HepG2 (cell line): ENCODE measurements around the gene ST8SIA2. TPM values are rescaled to one million over a fixed set of nuclear protein-coding genes. Genes with fewer than 3 reads are reported as not detected.
"Not testable (repeated sequence)": the region's sequence is repeated elsewhere in the genome, so short reads cannot be mapped to it uniquely, and the experiment has no call there.

Source experiments
- ATAC-seq: fragments of 200-7000 bp; cut with Tn5 transposase; 3 replicates; pipeline ENCODE4 v1.9.1; 2020; ENCODE audit warnings: mild to moderate bottlenecking, moderate library complexity
- BruUV-seq: library from RNA; stranded (reverse); fragments of 400-500 nt; replicated peaks from 2 replicates; lab custom pipeline; 2021; lab: Mats Ljungman, UMichigan
- CTCF ChIA-PET: fragments of 300-600 bp; formaldehyde crosslinking; extraction: SDS; loops from one replicate; lab custom pipeline; 2021; ENCODE audit warnings: low total read pairs, inconsistent platforms, low intra/inter-chr PET ratio; lab: Yijun Ruan, JAX
- POLR2A ChIA-PET: fragments of 350-600 bp; sonication (Branson Sonifier 250); formaldehyde crosslinking; loops from one replicate; lab custom pipeline; 2020; ENCODE audit warnings: antibody characterized with exemption, inconsistent platforms; lab: Yijun Ruan, JAX
- DNase-seq: peaks from one replicate; pipeline ENCODE4 v3.0.0-alpha.2; 2015; ENCODE audit warnings: low spot score
- FAIRE-seq: peaks from 3 replicates; lab custom pipeline; 2011; peaks lifted over from hg19 to GRCh38; lab: Jason Lieb, UNC
- H2AFZ ChIP-seq: one replicate; pipeline ENCODE4 v1.6.1; 2011; ENCODE audit warnings: low read length, inconsistent platforms
- H3K27ac ChIP-seq: fragments of 300-600 bp; 3 replicates; pipeline ENCODE4 v1.8.0; 2011; ENCODE audit warnings: mixed run types, mild to moderate bottlenecking, mixed read lengths, low read length, inconsistent platforms; ENCODE audit not compliant: insufficient read depth; ENCODE audit errors: extremely low read length
- H3K27me3 ChIP-seq, 2 experiments: fragments of 200-600 bp in 1 of 2; 2 replicates in 1 of 2; 3 replicates in 1 of 2; pipeline versions ENCODE4 v1.6.0 to v1.8.0; 2011; ENCODE audit warnings: low read length in 2 of 2, mild to moderate bottlenecking in 2 of 2, moderate library complexity in 2 of 2, inconsistent platforms in 1 of 2; ENCODE audit not compliant: insufficient read depth in 2 of 2, control insufficient read depth in 1 of 2
- H3K36me3 ChIP-seq, 2 experiments: fragments of 200-600 bp in 1 of 2; replicated peaks in 1 of 2; 2 replicates in 1 of 2; 3 replicates in 1 of 2; pipeline versions ENCODE4 v1.5.1 to v1.8.0; 2011; ENCODE audit warnings: low read length in 2 of 2, inconsistent platforms in 1 of 2; ENCODE audit not compliant: insufficient read depth in 2 of 2, control insufficient read depth in 1 of 2
- H3K4me1 ChIP-seq: 2 replicates; pipeline ENCODE4 v1.5.1; 2012; ENCODE audit warnings: low read length, inconsistent platforms; ENCODE audit not compliant: insufficient read depth
- H3K4me2 ChIP-seq: 2 replicates; pipeline ENCODE4 v1.6.0; 2011; ENCODE audit warnings: low read depth, low read length, inconsistent platforms
- H3K4me3 ChIP-seq, 3 experiments: fragments of 200-600 bp in 1 of 3; sonication (generic), shearing (Covaris generic) in 1 of 3; replicated peaks in 1 of 3; 2 replicates each; pipeline ENCODE4 v1.5.1; 2011 to 2016; ENCODE audit warnings: low read length in 3 of 3, inconsistent platforms in 2 of 3, low read depth in 2 of 3, mild to moderate bottlenecking in 2 of 3, control low read depth in 1 of 3, mixed read lengths in 1 of 3; ENCODE audit not compliant: insufficient read depth in 1 of 3
- H3K79me2 ChIP-seq: one replicate; pipeline ENCODE4 v1.6.1; 2011; ENCODE audit warnings: low read length, inconsistent platforms; ENCODE audit not compliant: insufficient read depth
- H3K9ac ChIP-seq: 2 replicates; pipeline ENCODE4 v1.6.0; 2011; ENCODE audit warnings: mild to moderate bottlenecking, low read depth, low read length, inconsistent platforms; ENCODE audit not compliant: insufficient read depth
- H3K9me3 ChIP-seq: 2 replicates; pipeline ENCODE4 v1.5.1; 2012; ENCODE audit warnings: mild to moderate bottlenecking, low read length
- H4K20me1 ChIP-seq: 2 replicates; pipeline ENCODE4 v1.6.0; 2011; ENCODE audit warnings: inconsistent platforms, mild to moderate bottlenecking, low read length, moderate library complexity; ENCODE audit not compliant: insufficient read depth
- HDAC1 ChIP-seq: sonication (generic); formaldehyde crosslinking; IDR thresholded peaks from 2 replicates; pipeline ENCODE4 v1.5.1; 2020; ENCODE audit warnings: mild to moderate bottlenecking, missing genetic modification reagents
- MIER3 ChIP-seq: IDR thresholded peaks from 2 replicates; pipeline ENCODE4 v1.6.1; 2016; ENCODE audit warnings: missing compliant biosample characterization, borderline replicate concordance
- SRSF4 ChIP-seq: fragments of 200-400 bp; formaldehyde crosslinking; IDR thresholded peaks from one replicate; pipeline ENCODE4 v1.6.1; 2018; ENCODE audit warnings: mild to moderate bottlenecking, low read depth, low read length, moderate library complexity; ENCODE audit not compliant: poor library complexity, severe bottlenecking
- ZFY ChIP-seq: sonication (generic); formaldehyde crosslinking; IDR thresholded peaks from 2 replicates; pipeline ENCODE4 v1.4.0; 2020; ENCODE audit warnings: missing genetic modification reagents
- ZSCAN25 ChIP-seq: sonication (generic); formaldehyde crosslinking; IDR thresholded peaks from 2 replicates; pipeline ENCODE4 v1.8.0; 2022; ENCODE audit warnings: mild to moderate bottlenecking, missing genetic modification reagents
- whole genome bisulfite sequencing: methylation state at CpG from one replicate; pipeline ENCODE4 v1.1.6; 2017; ENCODE audit warnings: low lambda C conversion rate; 5-methylcytosine and 5-hydroxymethylcytosine counted together
- in situ Hi-C: cut with HindIII; loops from 2 replicates; pipeline ENCODE4 v1.10.0; 2017; ENCODE audit warnings: low pct_unique_long_range_greater_than_20kb; ENCODE audit not compliant: extremely low pct_ligation_motif_present
- intact Hi-C: fragments of 100-400 bp; cut with micrococcal nuclease; formaldehyde crosslinking; loops from one replicate; pipeline ENCODE4 v1.10.0; 2022; ENCODE audit not compliant: unreplicated experiment
- polyA plus RNA-seq, 8 experiments: library from polyadenylated mRNA; depleted of rRNA in 3 of 8; stranded (reverse) in 7 of 8; unstranded in 1 of 8; fragments of >200 nt; fragmentation: Illumina TruSeq in 4 of 8; extraction: Trizol in 4 of 8; gene quantifications; 2 replicates each; pipeline versions ENCODE4 v1.2.1 to v1.2.3, GENCODE V29; 2011 to 2016; ENCODE audit warnings: low read depth in 4 of 8, missing spikeins in 1 of 8, mixed read lengths in 1 of 8; ENCODE audit not compliant: insufficient read depth in 1 of 8
- total RNA-seq, 5 experiments: library from RNA; depleted of rRNA; stranded (reverse); fragments of >200 nt; fragmentation: Illumina TruSeq; extraction: Trizol; gene quantifications; 2 replicates each; pipeline ENCODE4 v1.2.3, GENCODE V29; 2016; ENCODE audit warnings: low read depth in 1 of 5
- TF ChIP-seq, protein P1 (sequence below): IDR thresholded peaks from 2 replicates; pipeline ENCODE4 v1.6.1; 2012; ENCODE audit warnings: low read length, improper control_type of control experiment

The ST8SIA2 gene
- total and polyA plus RNA-seq, 2 of the 13 experiments (the other 11 are each of a cell fraction or from before 2014, with no cell fraction given) = not detected

GRCh38 chr15:92473756-92474155 is 80.1 kb downstream of the ST8SIA2 start:
- no TSS peak for BruUV-seq
- Histone ChIP-seq H2AFZ (no peak overlapping the region), H4K20me1 (no peaks in the 10 kb centered on the region), H3K79me2 (no peaks in the 10 kb centered on the region), H3K36me3 (no peaks in the 10 kb centered on the region), H3K4me1 (no peaks in the 10 kb centered on the region), H3K9me3 (no peaks in the 10 kb centered on the region), H3K27ac (no peak overlapping the region), H3K9ac (no peak overlapping the region), H3K27me3 (peaks cover 3% of the 10 kb centered on the region in 2 experiments; a peak in 1 of 5 replicates), H3K4me2 (no peak overlapping the region), H3K4me3 (no peak overlapping the region)
- DNase-seq = no peak
- FAIRE-seq = no peak
- ATAC-seq = no peak
- WGBS = 7% methylated on average over 4 of the region's 12 CpGs
- in situ Hi-C loops (no loop called here), intact Hi-C loops (no loop called here)
- ChIA-PET CTCF (no interaction called here), POLR2A (no interaction called here)
- TF ChIP-seq HDAC1 (CRISPR knock-in tag) (no peak), ZSCAN25 (CRISPR knock-in tag) (no peak), ZFY (CRISPR knock-in tag) (no peak), MIER3 (CRISPR knock-in tag) (no peak), SRSF4 (no peak)
- TF ChIP-seq, protein P1, sequence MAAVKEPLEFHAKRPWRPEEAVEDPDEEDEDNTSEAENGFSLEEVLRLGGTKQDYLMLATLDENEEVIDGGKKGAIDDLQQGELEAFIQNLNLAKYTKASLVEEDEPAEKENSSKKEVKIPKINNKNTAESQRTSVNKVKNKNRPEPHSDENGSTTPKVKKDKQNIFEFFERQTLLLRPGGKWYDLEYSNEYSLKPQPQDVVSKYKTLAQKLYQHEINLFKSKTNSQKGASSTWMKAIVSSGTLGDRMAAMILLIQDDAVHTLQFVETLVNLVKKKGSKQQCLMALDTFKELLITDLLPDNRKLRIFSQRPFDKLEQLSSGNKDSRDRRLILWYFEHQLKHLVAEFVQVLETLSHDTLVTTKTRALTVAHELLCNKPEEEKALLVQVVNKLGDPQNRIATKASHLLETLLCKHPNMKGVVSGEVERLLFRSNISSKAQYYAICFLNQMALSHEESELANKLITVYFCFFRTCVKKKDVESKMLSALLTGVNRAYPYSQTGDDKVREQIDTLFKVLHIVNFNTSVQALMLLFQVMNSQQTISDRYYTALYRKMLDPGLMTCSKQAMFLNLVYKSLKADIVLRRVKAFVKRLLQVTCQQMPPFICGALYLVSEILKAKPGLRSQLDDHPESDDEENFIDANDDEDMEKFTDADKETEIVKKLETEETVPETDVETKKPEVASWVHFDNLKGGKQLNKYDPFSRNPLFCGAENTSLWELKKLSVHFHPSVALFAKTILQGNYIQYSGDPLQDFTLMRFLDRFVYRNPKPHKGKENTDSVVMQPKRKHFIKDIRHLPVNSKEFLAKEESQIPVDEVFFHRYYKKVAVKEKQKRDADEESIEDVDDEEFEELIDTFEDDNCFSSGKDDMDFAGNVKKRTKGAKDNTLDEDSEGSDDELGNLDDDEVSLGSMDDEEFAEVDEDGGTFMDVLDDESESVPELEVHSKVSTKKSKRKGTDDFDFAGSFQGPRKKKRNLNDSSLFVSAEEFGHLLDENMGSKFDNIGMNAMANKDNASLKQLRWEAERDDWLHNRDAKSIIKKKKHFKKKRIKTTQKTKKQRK = no peak

DNA sequence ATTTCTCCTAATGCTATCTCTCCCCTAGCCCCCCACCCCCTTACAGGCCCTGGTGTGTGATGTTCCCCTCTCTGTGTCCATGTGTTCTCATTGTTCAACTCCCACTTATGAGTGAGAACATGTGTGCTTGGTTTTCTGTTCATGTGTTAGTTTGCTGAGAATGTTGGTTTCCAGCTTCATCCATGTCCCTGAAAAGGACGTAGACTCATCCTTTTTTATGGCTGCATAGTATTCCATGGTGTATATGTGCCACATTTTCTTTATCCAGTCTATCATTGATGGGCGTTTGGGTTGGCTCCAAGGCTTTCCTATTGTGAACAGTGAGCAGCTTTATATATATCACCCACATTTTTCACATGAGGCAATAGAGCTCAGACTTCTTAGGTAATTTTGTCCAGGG is 86.0 kb downstream of the ST8SIA2 start:
- H3K27me3 ChIP-seq, H3K4me3 ChIP-seq, DNase-seq, H3K4me2 ChIP-seq, H3K79me2 ChIP-seq, in situ Hi-C loops, H3K9me3 ChIP-seq, ATAC-seq, H4K20me1 ChIP-seq, H3K27ac ChIP-seq, H3K36me3 ChIP-seq, H2AFZ ChIP-seq, CTCF ChIA-PET, BruUV-seq, intact Hi-C loops, POLR2A ChIA-PET, FAIRE-seq, H3K9ac ChIP-seq, H3K4me1 ChIP-seq: not testable (repeated sequence)
- WGBS = 0% methylated on average over 2 of the region's 2 CpGs
